Spleen (tissue), 11 donors: Measurements from ENCODE around the gene CBARP. TPM values are rescaled to one million over a fixed set of nuclear protein-coding genes. Genes with fewer than 3 reads are reported as not detected.

Experiments used
- DNase-seq: peaks from one replicate; pipeline ENCODE4 v3.0.0-alpha.2; 2020
- H3K27ac ChIP-seq, 8 donors: fragments of 200-600 bp; sonication (generic) in 7 of 8; 1 replicate in 4 of 8; 2 replicates in 4 of 8; pipeline versions ENCODE4 v1.5.0 to v1.8.0; 2016 to 2021; ENCODE audit warnings: inconsistent platforms in 4 of 8, mild to moderate bottlenecking in 4 of 8, moderate library complexity in 1 of 8
- H3K27me3 ChIP-seq, 7 donors: fragments of 200-600 bp; sonication (generic) in 6 of 7; replicated peaks in 1 of 7; 1 replicate in 4 of 7; 2 replicates in 3 of 7; pipeline versions ENCODE4 v1.5.0 to v1.8.0; 2016 to 2021; ENCODE audit warnings: inconsistent platforms in 3 of 7, mild to moderate bottlenecking in 1 of 7
- H3K36me3 ChIP-seq, 6 donors: fragments of 200-600 bp; sonication (generic) in 5 of 6; 1 replicate in 4 of 6; 2 replicates in 2 of 6; pipeline versions ENCODE4 v1.5.0 to v1.8.0; 2016 to 2021; ENCODE audit warnings: inconsistent platforms in 2 of 6
- H3K4me1 ChIP-seq, 6 donors: fragments of 200-600 bp; sonication (generic) in 5 of 6; 1 replicate in 3 of 6; 2 replicates in 3 of 6; pipeline versions ENCODE4 v1.5.0 to v1.8.0; 2016 to 2021; ENCODE audit warnings: inconsistent platforms in 3 of 6
- H3K4me3 ChIP-seq, 8 donors: fragments of 200-600 bp; sonication (generic) in 7 of 8; 1 replicate in 4 of 8; 2 replicates in 4 of 8; pipeline versions ENCODE4 v1.5.0 to v1.8.0; 2016 to 2021; ENCODE audit warnings: inconsistent platforms in 4 of 8, mild to moderate bottlenecking in 4 of 8, moderate library complexity in 2 of 8
- H3K9me3 ChIP-seq, 8 donors: fragments of 200-600 bp; sonication (generic) in 7 of 8; 1 replicate in 4 of 8; 2 replicates in 4 of 8; pipeline versions ENCODE4 v1.5.0 to v1.8.0; 2016 to 2021; ENCODE audit warnings: inconsistent platforms in 4 of 8
- CTCF ChIP-seq, 11 experiments: fragments of 200-600 bp in 7 of 11; fragments of 450-650 bp in 4 of 11; sonication (generic) in 4 of 11; IDR thresholded peaks in 8 of 11; conservative IDR thresholded peaks in 3 of 11; 1 replicate in 7 of 11; 2 replicates in 4 of 11; pipeline versions ENCODE4 v1.4.0 to v1.8.0; 2016 to 2021; ENCODE audit warnings: antibody characterized with exemption in 11 of 11, inconsistent platforms in 4 of 11, mild to moderate bottlenecking in 1 of 11
- POLR2A ChIP-seq, 3 donors: fragments of 450-650 bp; IDR thresholded peaks; one replicate each; pipeline ENCODE4 v1.5.1; 2017; ENCODE audit warnings: antibody characterized with exemption in 3 of 3, mild to moderate bottlenecking in 1 of 3
- POLR2AphosphoS5 ChIP-seq, 3 donors: sonication (generic); formaldehyde crosslinking; IDR thresholded peaks; one replicate each; pipeline ENCODE4 v1.5.1; 2017; ENCODE audit warnings: antibody characterized with exemption in 3 of 3
- WGBS, 5 donors: extraction: QIAGEN DNeasy Blood & Tissue Kit in 3 of 5; methylation state at CpG; one replicate each; pipeline versions ENCODE4 v1.1.5 to v1.1.7; 2013 to 2018; 5-methylcytosine and 5-hydroxymethylcytosine counted together
- intact Hi-C: fragments of 100-400 bp; cut with DNase I; formaldehyde crosslinking; loops from one replicate; pipeline ENCODE4 v1.15.0; 2023; ENCODE audit warnings: low total_unique reads
- polyA plus RNA-seq, 3 donors: library from polyadenylated mRNA; stranded (reverse); fragments of 200-250 nt; gene quantifications; one replicate each; pipeline ENCODE4 v1.2.1, GENCODE V29; 2013
- total RNA-seq, 7 donors: library from RNA; depleted of rRNA in 3 of 7; stranded (reverse); fragments of >200 nt in 3 of 7; fragmentation: NEBNext Ultra II Directional in 4 of 7; extraction: Animal tissue kit (Norgen Biotek cat#: 25700) in 4 of 7; gene quantifications; one replicate each; pipeline versions ENCODE4 v1.1.0 to v1.2.1, GENCODE V29; 2016 to 2021
- donor health status: healthy with polysubstance abuse.
- donor health status: DM: no; HTN: no; CAD: no; lungs with moderate emphysema.
- donor health status: DM: no; HTN: no; CAD: no.
- donor health status: Bipolar disorder and iron deficiency.
- donor health status: healthy.
- donor health status: DM: no; HTN: no; CAD: no.
- donor health status: DM: yes; HTN: yes; CAD: no.

CBARP gene
- total and polyA plus RNA-seq, 10 donors, result 0.05 to 1.2 (median 0.41) TPM; not detected in 2

GRCh38 chr19:1255186-1256161, 17.7 kb upstream of the CBARP start:
- peak overlapping the region in 4 of 8 donors; percentile 1 to 92 (median 50) for H3K4me3 ChIP-seq
- peak overlapping the region; percentile 95 to 100 (median 99) for H3K27ac ChIP-seq
- TF ChIP-seq POLR2A (IDR thresholded peaks at IDR 0.05) (no peak), POLR2AphosphoS5 (IDR thresholded peaks at IDR 0.05) (peak in 2 of 3 donors; percentile 64 to 86), CTCF (IDR thresholded peaks at IDR 0.05 in 8 of 11, conservative IDR thresholded peaks at IDR 0.05 in 3 of 11) (peak in 1 of 11 experiments; percentile 6)
- 74 to 82% (median 79%) methylated on average over 35 to 52 of the region's 52 CpGs for WGBS, 5 donors
- DNase-seq, result peak; percentile 85
- peaks cover 70 to 95% (median 92%) of the 10 kb centered on the region in 6 donors for H3K4me1 ChIP-seq
- intact Hi-C loops, result no loop called here
- H3K9me3 ChIP-seq, result no peaks in the 10 kb centered on the region
- H3K36me3 ChIP-seq, result peaks cover 8 to 78% (median 59%) of the 10 kb centered on the region in 6 donors
- H3K27me3 ChIP-seq, result no peaks in the 10 kb centered on the region

- peaks cover 62 to 87% (median 83%) of the 10 kb centered on the region in 6 donors for H3K4me1 ChIP-seq
- peak overlapping the region; percentile 95 to 100 (median 99) for H3K27ac ChIP-seq
- no peaks in the 10 kb centered on the region for H3K9me3 ChIP-seq
- peaks cover 8 to 84% (median 61%) of the 10 kb centered on the region in 6 donors for H3K36me3 ChIP-seq
- H3K4me3 ChIP-seq, result peak overlapping the region in 7 of 8 donors; percentile 91 to 99 (median 98)
- 78 to 95% (median 83%) methylated on average over 18 to 20 of the region's 20 CpGs for WGBS, 5 donors
- DNase-seq, result peak; percentile 83
- TF ChIP-seq CTCF (IDR thresholded peaks at IDR 0.05 in 8 of 11, conservative IDR thresholded peaks at IDR 0.05 in 3 of 11) (no peak), POLR2AphosphoS5 (IDR thresholded peaks at IDR 0.05) (peak in 2 of 3 donors; percentile 6 to 16)
- intact Hi-C loops, result no loop called here
- no peaks in the 10 kb centered on the region for H3K27me3 ChIP-seq
Observed at GRCh38 chr19:1254530-1255185, 16.9 kb upstream of the CBARP start.

GRCh38 chr19:1254081-1254527, 16.3 kb upstream of the CBARP start:
- intact Hi-C loops, result no loop called here
- peak; percentile 90 for DNase-seq
- TF ChIP-seq CTCF (IDR thresholded peaks at IDR 0.05 in 8 of 11, conservative IDR thresholded peaks at IDR 0.05 in 3 of 11), result no peak
- peak; percentile 18 to 85 (median 80) for TF ChIP-seq POLR2AphosphoS5 (IDR thresholded peaks at IDR 0.05)
- no peak for TF ChIP-seq POLR2A (IDR thresholded peaks at IDR 0.05)
- H3K36me3 ChIP-seq, result peaks cover 8 to 84% (median 61%) of the 10 kb centered on the region in 6 donors
- no peaks in the 10 kb centered on the region for H3K9me3 ChIP-seq
- 29 to 84% (median 65%) methylated on average over 17 to 37 of the region's 37 CpGs for WGBS, 5 donors
- peaks cover 57 to 81% (median 78%) of the 10 kb centered on the region in 6 donors for H3K4me1 ChIP-seq
- H3K4me3 ChIP-seq, result peak overlapping the region; percentile 91 to 99 (median 98)
- peak overlapping the region; percentile 95 to 100 (median 99) for H3K27ac ChIP-seq
- no peaks in the 10 kb centered on the region for H3K27me3 ChIP-seq
